ENCODE results near the gene ZNF79.

The ZNF79 gene

GRCh38 chr9:127417131-127418036, 6.8 kb upstream of the ZNF79 start:
- Histone ChIP-seq H3K9me3 (replicated peaks in 1 of 2; ENCODE audit: control insufficient read depth in 2 of 2, insufficient read depth in 1 of 2, low read depth in 1 of 2, low read length in 2 of 2) (peaks cover 0 to 2% of the 10 kb centered on the region in 2 donors), H2BK120ac (ENCODE audit: low read depth, low read length) (no peak overlapping the region), H3K9ac (ENCODE audit: low read depth, low read length, poor library complexity) (peak overlapping the region; percentile 57), H2AK5ac (ENCODE audit: low read depth, low read length) (no peak overlapping the region), H4K8ac (ENCODE audit: low read depth, low read length) (no peak overlapping the region), H3K27me3 (ENCODE audit: control insufficient read depth in 3 of 3, insufficient read depth in 3 of 3, low read depth in 1 of 3, low read length in 3 of 3) (no peaks in the 10 kb centered on the region), H2BK5ac (ENCODE audit: low read length) (no peak overlapping the region), H3K4ac (ENCODE audit: low read length) (no peak overlapping the region), H3K79me1 (ENCODE audit: low read depth, low read length) (no peaks in the 10 kb centered on the region), H3K27ac (replicated peaks; ENCODE audit: low read length) (no peak overlapping the region), H3K18ac (ENCODE audit: low read length) (no peak overlapping the region), H2BK12ac (ENCODE audit: low read length) (no peak overlapping the region), H4K91ac (ENCODE audit: low read depth, low read length, poor library complexity) (no peak overlapping the region), H2BK15ac (ENCODE audit: low read length) (no peak overlapping the region), H2AFZ (ENCODE audit: low read length) (no peak overlapping the region), H3K14ac (ENCODE audit: low read length) (no peak overlapping the region), H3K4me1 (ENCODE audit: control insufficient read depth in 2 of 2, insufficient read depth in 1 of 2, low read depth in 1 of 2, low read length in 2 of 2) (peaks cover 0 to 2% of the 10 kb centered on the region in 2 donors), H3K36me3 (replicated peaks in 1 of 2; ENCODE audit: control insufficient read depth in 2 of 2, insufficient read depth in 2 of 2, low read length in 2 of 2) (peaks cover 0 to 1% of the 10 kb centered on the region in 2 donors), H3K4me3 (ENCODE audit: low read length in 2 of 2) (no peak overlapping the region), H3K4me2 (ENCODE audit: insufficient read depth, low read length, poor library complexity, severe bottlenecking) (no peak overlapping the region), H3K23ac (ENCODE audit: low read depth, low read length, poor library complexity) (no peak overlapping the region)
- WGBS, 2 donors (ENCODE audit: extremely low coverage in 2 of 2, insufficient read length in 2 of 2, insufficient replicate concordance in 1 of 2): no CpG with 5 or more reads among the region's 15 CpGs
- DNase-seq (ENCODE audit: low spot score): no peak

DNA sequence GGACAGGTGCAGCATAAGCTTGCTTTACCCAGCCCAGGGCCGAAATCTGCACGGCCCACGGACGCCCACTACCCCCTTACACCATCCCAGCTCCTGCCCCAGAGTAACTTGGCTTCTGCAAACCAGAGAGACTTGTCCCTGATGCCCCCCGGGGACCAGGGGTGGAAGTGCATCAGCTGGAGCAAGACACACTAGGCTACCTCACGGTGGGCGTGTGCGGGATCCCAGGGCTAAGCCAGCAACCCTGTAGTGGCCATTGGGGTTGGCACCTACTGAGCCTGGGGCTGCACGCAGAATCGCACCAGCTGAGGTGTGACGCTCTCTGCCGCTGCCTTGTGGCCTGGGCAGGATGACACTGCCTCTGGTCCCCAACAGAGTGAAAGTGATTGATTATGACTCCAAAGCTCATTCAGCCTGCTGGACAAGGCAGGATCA, 6.1 kb upstream of the ZNF79 start:
- Histone ChIP-seq H2BK5ac (ENCODE audit: low read length) (no peak overlapping the region), H3K4me3 (ENCODE audit: low read length in 2 of 2) (no peak overlapping the region), H2AK5ac (ENCODE audit: low read depth, low read length) (no peak overlapping the region), H3K18ac (ENCODE audit: low read length) (no peak overlapping the region), H3K9me3 (replicated peaks in 1 of 2; ENCODE audit: control insufficient read depth in 2 of 2, insufficient read depth in 1 of 2, low read depth in 1 of 2, low read length in 2 of 2) (peaks cover 0 to 2% of the 10 kb centered on the region in 2 donors), H3K9ac (ENCODE audit: low read depth, low read length, poor library complexity) (no peak overlapping the region), H2BK12ac (ENCODE audit: low read length) (no peak overlapping the region), H2BK15ac (ENCODE audit: low read length) (no peak overlapping the region), H4K91ac (ENCODE audit: low read depth, low read length, poor library complexity) (no peak overlapping the region), H3K14ac (ENCODE audit: low read length) (no peak overlapping the region), H3K27me3 (ENCODE audit: control insufficient read depth in 3 of 3, insufficient read depth in 3 of 3, low read depth in 1 of 3, low read length in 3 of 3) (no peaks in the 10 kb centered on the region), H3K4me2 (ENCODE audit: insufficient read depth, low read length, poor library complexity, severe bottlenecking) (no peak overlapping the region), H2AFZ (ENCODE audit: low read length) (no peak overlapping the region), H3K4ac (ENCODE audit: low read length) (no peak overlapping the region), H3K79me1 (ENCODE audit: low read depth, low read length) (no peaks in the 10 kb centered on the region), H3K36me3 (replicated peaks in 1 of 2; ENCODE audit: control insufficient read depth in 2 of 2, insufficient read depth in 2 of 2, low read length in 2 of 2) (no peaks in the 10 kb centered on the region), H4K8ac (ENCODE audit: low read depth, low read length) (no peak overlapping the region), H2BK120ac (ENCODE audit: low read depth, low read length) (no peak overlapping the region), H3K4me1 (ENCODE audit: control insufficient read depth in 2 of 2, insufficient read depth in 1 of 2, low read depth in 1 of 2, low read length in 2 of 2) (peaks cover 5 to 6% of the 10 kb centered on the region in 2 donors), H3K27ac (replicated peaks; ENCODE audit: low read length) (no peak overlapping the region), H3K23ac (ENCODE audit: low read depth, low read length, poor library complexity) (no peak overlapping the region)
- no CpG with 5 or more reads among the region's 12 CpGs for WGBS, 2 donors (ENCODE audit: extremely low coverage in 2 of 2, insufficient read length in 2 of 2, insufficient replicate concordance in 1 of 2)
- no peak for DNase-seq (ENCODE audit: low spot score)

DNA sequence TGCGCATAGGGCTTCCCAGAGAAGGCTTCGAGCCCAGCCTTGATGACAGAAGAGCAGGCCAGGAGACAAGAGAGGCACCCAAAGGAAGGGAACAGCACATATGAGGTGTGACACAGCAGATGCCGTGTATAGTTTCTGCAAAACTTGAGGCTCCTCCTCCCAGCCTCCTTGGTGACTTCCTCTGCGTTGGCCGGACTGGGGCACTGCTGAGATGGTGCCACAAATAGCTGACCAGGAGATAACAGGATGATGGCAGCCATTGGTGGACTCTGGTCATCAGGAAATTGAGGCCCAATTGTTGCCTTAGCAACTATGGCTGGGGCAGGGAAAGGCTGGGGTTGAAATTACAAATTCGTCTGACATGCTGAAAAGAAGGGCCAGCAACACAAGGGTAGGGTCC, 4.8 kb upstream of the ZNF79 start:
- no peak for DNase-seq (ENCODE audit: low spot score)
- peak overlapping the region; percentile 49 for H4K8ac ChIP-seq (ENCODE audit: low read depth, low read length)
- no peak overlapping the region for H2AK5ac ChIP-seq (ENCODE audit: low read depth, low read length)
- H3K27me3 ChIP-seq (ENCODE audit: control insufficient read depth in 3 of 3, insufficient read depth in 3 of 3, low read depth in 1 of 3, low read length in 3 of 3): no peaks in the 10 kb centered on the region
- peaks cover 0 to 2% of the 10 kb centered on the region in 2 donors for H3K9me3 ChIP-seq (replicated peaks in 1 of 2; ENCODE audit: control insufficient read depth in 2 of 2, insufficient read depth in 1 of 2, low read depth in 1 of 2, low read length in 2 of 2)
- no peak overlapping the region for H4K91ac ChIP-seq (ENCODE audit: low read depth, low read length, poor library complexity)
- H3K4me2 ChIP-seq (ENCODE audit: insufficient read depth, low read length, poor library complexity, severe bottlenecking): no peak overlapping the region
- H3K27ac ChIP-seq (replicated peaks; ENCODE audit: low read length): no peak overlapping the region
- H3K4ac ChIP-seq (ENCODE audit: low read length): no peak overlapping the region
- no CpG with 5 or more reads among the region's 6 CpGs for WGBS, 2 donors (ENCODE audit: extremely low coverage in 2 of 2, insufficient read length in 2 of 2, insufficient replicate concordance in 1 of 2)
- H3K4me3 ChIP-seq (ENCODE audit: low read length in 2 of 2): peak overlapping the region in 1 of 2 donors; percentile 36
- peak overlapping the region; percentile 25 for H2BK12ac ChIP-seq (ENCODE audit: low read length)
- H3K23ac ChIP-seq (ENCODE audit: low read depth, low read length, poor library complexity): no peak overlapping the region
- H2BK5ac ChIP-seq (ENCODE audit: low read length): no peak overlapping the region
- H2BK120ac ChIP-seq (ENCODE audit: low read depth, low read length): no peak overlapping the region
- no peak overlapping the region for H3K18ac ChIP-seq (ENCODE audit: low read length)
- no peaks in the 10 kb centered on the region for H3K79me1 ChIP-seq (ENCODE audit: low read depth, low read length)
- no peak overlapping the region for H3K14ac ChIP-seq (ENCODE audit: low read length)
- H2AFZ ChIP-seq (ENCODE audit: low read length): no peak overlapping the region
- H2BK15ac ChIP-seq (ENCODE audit: low read length): no peak overlapping the region
- no peaks in the 10 kb centered on the region for H3K36me3 ChIP-seq (replicated peaks in 1 of 2; ENCODE audit: control insufficient read depth in 2 of 2, insufficient read depth in 2 of 2, low read length in 2 of 2)
- peaks cover 6% of the 10 kb centered on the region in 2 donors for H3K4me1 ChIP-seq (ENCODE audit: control insufficient read depth in 2 of 2, insufficient read depth in 1 of 2, low read depth in 1 of 2, low read length in 2 of 2)
- H3K9ac ChIP-seq (ENCODE audit: low read depth, low read length, poor library complexity): no peak overlapping the region

GRCh38 chr9:127421057-127421456, 3.1 kb upstream of the ZNF79 start:
- Histone ChIP-seq H2BK5ac (ENCODE audit: low read length) (no peak overlapping the region), H3K36me3 (replicated peaks in 1 of 2; ENCODE audit: control insufficient read depth in 2 of 2, insufficient read depth in 2 of 2, low read length in 2 of 2) (no peaks in the 10 kb centered on the region), H3K4me1 (ENCODE audit: control insufficient read depth in 2 of 2, insufficient read depth in 1 of 2, low read depth in 1 of 2, low read length in 2 of 2) (peaks cover 9 to 10% of the 10 kb centered on the region in 2 donors), H3K4me2 (ENCODE audit: insufficient read depth, low read length, poor library complexity, severe bottlenecking) (no peak overlapping the region), H3K27me3 (ENCODE audit: control insufficient read depth in 3 of 3, insufficient read depth in 3 of 3, low read depth in 1 of 3, low read length in 3 of 3) (no peaks in the 10 kb centered on the region), H2BK120ac (ENCODE audit: low read depth, low read length) (no peak overlapping the region), H4K8ac (ENCODE audit: low read depth, low read length) (peak overlapping the region; percentile 70), H3K14ac (ENCODE audit: low read length) (no peak overlapping the region), H3K18ac (ENCODE audit: low read length) (no peak overlapping the region), H3K4me3 (ENCODE audit: low read length in 2 of 2) (no peak overlapping the region), H2BK12ac (ENCODE audit: low read length) (no peak overlapping the region), H4K91ac (ENCODE audit: low read depth, low read length, poor library complexity) (no peak overlapping the region), H2AK5ac (ENCODE audit: low read depth, low read length) (no peak overlapping the region), H2AFZ (ENCODE audit: low read length) (no peak overlapping the region), H3K79me1 (ENCODE audit: low read depth, low read length) (peaks cover 7% of the 10 kb centered on the region), H3K23ac (ENCODE audit: low read depth, low read length, poor library complexity) (no peak overlapping the region), H3K9ac (ENCODE audit: low read depth, low read length, poor library complexity) (no peak overlapping the region), H3K27ac (replicated peaks; ENCODE audit: low read length) (no peak overlapping the region), H3K4ac (ENCODE audit: low read length) (no peak overlapping the region), H2BK15ac (ENCODE audit: low read length) (no peak overlapping the region), H3K9me3 (replicated peaks in 1 of 2; ENCODE audit: control insufficient read depth in 2 of 2, insufficient read depth in 1 of 2, low read depth in 1 of 2, low read length in 2 of 2) (peaks cover 0 to 2% of the 10 kb centered on the region in 2 donors)
- WGBS, 2 donors (ENCODE audit: extremely low coverage in 2 of 2, insufficient read length in 2 of 2, insufficient replicate concordance in 1 of 2): no CpG with 5 or more reads among the region's 7 CpGs
- no peak for DNase-seq (ENCODE audit: low spot score)

Measured in neuronal stem cell (in vitro differentiated cells).